AG09319 (cell line): Measurements from ENCODE around the gene ZDHHC11B.
"Not testable (repeated sequence)": the region's sequence is repeated elsewhere in the genome, so short reads cannot be mapped to it uniquely, and the experiment has no call there.

Source experiments
- DNase-seq: peaks from one replicate; pipeline ENCODE4 v3.0.0-alpha.2; 2010; ENCODE audit warnings: low read depth; ENCODE audit errors: extremely low read depth
- CTCF ChIP-seq: IDR thresholded peaks from 2 replicates; pipeline ENCODE4 v1.5.1; 2011; ENCODE audit warnings: low read depth, mild to moderate bottlenecking, inconsistent platforms, low read length, moderate library complexity

ZDHHC11B gene

DNA sequence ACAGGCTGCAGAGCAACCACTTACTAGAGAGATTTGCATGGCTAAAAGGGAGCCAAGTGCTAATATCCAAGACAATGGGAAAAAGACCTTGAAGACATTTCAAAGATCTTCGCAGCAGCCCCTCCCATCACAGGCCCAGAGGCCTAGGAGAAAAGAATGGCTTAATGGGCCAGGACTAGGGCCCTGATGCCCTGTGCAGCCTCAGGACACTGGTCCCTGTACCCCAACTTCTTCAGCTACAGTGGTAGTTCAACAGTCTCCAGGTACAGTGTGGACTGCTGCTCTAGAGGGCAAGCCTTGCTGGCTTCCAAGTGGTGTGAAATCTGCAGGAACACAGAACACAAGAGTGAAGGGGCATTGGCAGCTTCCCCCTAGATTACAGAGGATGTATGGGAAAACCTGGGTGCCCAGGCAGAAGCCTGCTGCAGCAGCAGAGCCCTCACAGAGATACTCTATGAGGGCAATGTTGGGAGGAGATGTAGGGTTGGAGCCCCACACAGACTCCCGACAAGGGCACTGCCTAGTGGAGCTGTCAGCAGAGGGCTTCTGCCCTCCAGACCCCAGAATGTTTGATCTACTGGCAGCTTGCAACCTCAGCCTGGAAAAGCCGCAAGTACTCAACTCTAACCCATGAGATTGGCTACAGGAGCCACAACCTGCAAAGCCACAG is 75.5 kb downstream of the ZDHHC11B start:
- DNase-seq, result not testable (repeated sequence)

- not testable (repeated sequence) for DNase-seq
Measured at GRCh38 chr5:708374-708773, 76.2 kb downstream of the ZDHHC11B start.

- not testable (repeated sequence) for DNase-seq
Measured at GRCh38 chr5:706127-706526, 78.4 kb downstream of the ZDHHC11B start.

GRCh38 chr5:696753-697702 is 87.5 kb downstream of the ZDHHC11B start:
- DNase-seq, result not testable (repeated sequence)

- DNase-seq, result not testable (repeated sequence)
Measured at GRCh38 chr5:696191-696590, 88.3 kb downstream of the ZDHHC11B start.

- DNase-seq, result not testable (repeated sequence)
Measured at GRCh38 chr5:695475-695874, 89.1 kb downstream of the ZDHHC11B start.

DNA sequence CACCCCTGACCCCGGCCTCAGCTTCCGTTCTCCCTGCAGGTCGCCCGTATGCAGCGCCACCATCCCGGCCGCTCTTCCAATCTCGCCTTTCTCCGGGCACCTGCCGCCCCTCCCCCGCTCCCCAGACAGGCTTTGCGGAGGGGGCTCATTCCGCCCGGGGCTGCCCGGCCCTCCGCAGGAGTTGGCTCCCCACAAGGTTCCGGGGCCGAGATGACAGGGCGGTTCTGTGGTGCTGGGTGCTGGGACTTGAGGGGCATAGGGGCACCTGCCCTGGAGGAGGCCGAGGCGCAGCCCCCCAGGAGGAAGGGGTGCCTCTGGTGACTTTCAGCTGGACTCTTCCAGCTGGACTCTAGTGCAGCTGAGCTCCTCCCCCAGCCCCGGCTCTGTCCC is 90.5 kb downstream of the ZDHHC11B start:
- not testable (repeated sequence) for DNase-seq

DNA sequence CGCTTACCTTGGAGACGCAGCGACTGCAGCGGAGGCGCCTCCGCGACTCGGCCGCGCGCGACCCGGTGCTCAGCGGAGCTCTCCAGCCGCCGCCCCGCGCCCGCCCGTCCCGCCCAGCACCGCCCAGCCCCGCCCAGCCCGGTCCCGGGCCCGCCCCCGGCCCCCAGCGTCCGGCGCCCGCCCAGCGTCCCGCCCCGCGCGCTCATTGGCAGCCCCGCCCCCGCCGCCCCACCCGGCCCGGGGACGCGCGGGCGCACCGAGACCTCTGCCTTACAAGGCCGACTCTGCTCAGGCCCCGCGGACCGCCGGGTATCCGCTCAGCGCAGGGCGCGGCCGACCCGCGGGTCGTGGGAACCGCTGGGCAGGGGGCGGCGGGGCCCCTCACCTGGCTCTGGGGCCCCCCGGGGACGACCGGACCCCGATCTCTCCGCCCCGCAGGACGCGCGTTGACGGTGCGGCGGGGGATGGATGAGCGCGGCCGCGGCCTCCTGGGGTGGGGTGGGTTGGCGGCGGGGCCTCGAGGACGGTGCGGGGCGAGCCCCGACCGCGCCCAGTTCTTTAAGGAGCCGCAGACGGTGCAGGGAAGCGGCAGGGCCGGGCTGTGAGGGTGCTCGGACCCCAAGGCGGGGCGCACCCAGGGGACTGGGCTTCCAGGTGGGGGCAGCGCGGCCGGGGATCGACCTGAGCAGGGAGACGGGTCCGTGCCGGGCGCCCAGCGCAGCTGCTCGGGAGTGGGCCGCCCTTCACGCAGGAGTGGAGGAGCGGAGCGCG is 91.1 kb downstream of the ZDHHC11B start, which contains the start of gene TPPP:
TSS of gene TPPP (minus strand) at position 82 of the 771 bp plus-strand sequence. CDS start 15,292 bp downstream, outside the sequence.
- not testable (repeated sequence) for DNase-seq

GRCh38 chr5:692529-693041 is 91.9 kb downstream of the ZDHHC11B start:
- DNase-seq, result not testable (repeated sequence)

- no peak for DNase-seq
- TF ChIP-seq CTCF, result no peak
Measured at GRCh38 chr5:691817-692528, 92.6 kb downstream of the ZDHHC11B start.

DNA sequence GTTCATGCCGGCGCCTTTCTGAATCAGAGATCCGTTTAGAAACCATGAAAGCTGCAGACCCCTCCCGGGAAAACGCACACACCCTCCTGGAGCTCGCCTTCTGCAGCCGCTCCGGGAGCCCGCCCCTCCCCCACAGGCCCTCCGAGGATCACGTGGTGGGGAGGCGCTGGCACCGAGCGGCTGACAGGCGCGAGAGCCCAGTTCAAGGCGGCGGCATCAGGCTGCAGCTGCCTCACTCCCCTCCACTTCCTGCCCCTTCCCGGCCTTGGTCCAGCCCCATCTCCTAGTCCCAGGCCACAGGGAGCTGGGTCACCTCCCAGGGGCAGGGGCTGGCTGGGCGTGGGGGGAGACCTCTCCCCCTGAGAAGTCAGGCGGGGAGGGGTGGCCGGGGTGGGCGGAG is 93.5 kb downstream of the ZDHHC11B start:
- not testable (repeated sequence) for DNase-seq

GRCh38 chr5:690293-690692 is 94.2 kb downstream of the ZDHHC11B start:
- DNase-seq, result not testable (repeated sequence)

DNA sequence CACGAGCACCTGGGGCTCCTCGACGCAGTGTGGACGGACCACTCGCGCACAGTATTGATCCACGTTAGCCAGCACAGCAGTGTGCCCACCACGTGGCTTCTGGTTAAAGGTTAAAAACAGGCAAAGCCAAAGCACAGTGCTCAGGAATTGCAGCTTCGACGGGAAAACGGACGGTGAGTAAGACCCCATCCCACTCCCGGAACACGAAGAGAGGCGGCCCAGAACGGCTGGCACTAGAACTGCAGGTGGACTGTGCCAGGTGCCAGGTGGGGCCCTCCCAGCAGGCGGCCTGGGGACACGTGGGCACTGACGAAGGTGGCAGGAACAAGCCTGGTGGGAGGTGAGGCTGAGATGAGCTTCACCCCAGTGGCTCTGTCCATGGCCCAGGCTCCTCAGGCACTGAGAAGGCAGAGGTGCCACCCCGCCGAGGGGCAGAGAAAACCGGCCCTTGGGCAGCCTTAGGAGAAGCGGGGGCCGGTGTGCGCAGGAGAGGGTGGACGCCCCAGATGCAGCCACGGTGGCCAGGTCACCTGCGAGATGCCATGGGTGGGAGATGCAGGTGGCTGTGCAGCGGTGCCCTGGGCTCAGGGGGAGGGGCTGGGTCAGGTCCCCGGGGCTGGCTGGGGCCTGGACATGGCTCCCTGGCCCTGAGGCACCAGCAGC is 96.0 kb downstream of the ZDHHC11B start:
- not testable (repeated sequence) for DNase-seq

GRCh38 chr5:686936-687335 is 97.6 kb downstream of the ZDHHC11B start:
- not testable (repeated sequence) for DNase-seq

DNA sequence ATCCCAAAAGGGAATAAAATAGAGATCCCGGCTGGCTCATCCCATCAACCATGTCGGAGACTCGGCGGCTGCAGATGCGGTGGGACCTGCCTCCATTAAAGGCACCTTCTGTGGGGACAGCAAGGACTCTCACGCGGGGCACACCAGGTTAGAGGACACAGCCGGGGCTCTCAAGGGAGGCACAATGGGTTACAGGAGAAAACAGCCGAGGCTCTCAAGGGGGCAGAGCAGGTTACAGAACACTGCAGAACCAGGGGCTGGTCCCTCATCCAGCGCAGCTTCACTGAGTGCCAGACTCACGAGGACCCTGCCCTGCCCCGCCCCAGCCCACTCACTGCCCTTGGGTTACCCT is 98.4 kb downstream of the ZDHHC11B start:
- not testable (repeated sequence) for DNase-seq
